IMR-90 (cell line): ENCODE measurements around the gene CD69. TPM values are rescaled to one million over a fixed set of nuclear protein-coding genes. Genes with fewer than 3 reads are reported as not detected.

Experiments used
- ATAC-seq: fragments of 200-7000 bp; cut with Tn5 transposase; 2 replicates; pipeline ENCODE4 v1.9.1; 2020; ENCODE audit warnings: low read depth, mild to moderate bottlenecking, moderate library complexity
- BruUV-seq: library from RNA; stranded (reverse); fragments of 400-500 nt; replicated peaks from 2 replicates; lab custom pipeline; 2021; lab: Mats Ljungman, UMichigan
- CTCF ChIA-PET: fragments of 300-600 bp; formaldehyde crosslinking; extraction: SDS; loops from one replicate; lab custom pipeline; 2021; ENCODE audit warnings: antibody characterized with exemption; lab: Yijun Ruan, JAX
- POLR2A ChIA-PET: fragments of 300-600 bp; sonication (Branson Sonifier 250); formaldehyde crosslinking; loops from one replicate; lab custom pipeline; 2022; ENCODE audit warnings: antibody characterized with exemption; ENCODE audit not compliant: unreplicated experiment; lab: Charles Lee
- DNase-seq: peaks from one replicate; pipeline ENCODE4 v3.0.0; 2013
- H2AFZ ChIP-seq: replicated peaks from 2 replicates; pipeline ENCODE3; 2013; ENCODE audit warnings: low read length, mild to moderate bottlenecking; ENCODE audit not compliant: poor library complexity
- H2AK5ac ChIP-seq: 2 replicates; pipeline ENCODE4 v1.6.1; 2013; ENCODE audit warnings: low read depth, low read length, inconsistent platforms
- H2AK9ac ChIP-seq: replicated peaks from 2 replicates; pipeline ENCODE3; 2013; ENCODE audit warnings: mild to moderate bottlenecking, low read depth, low read length, moderate library complexity; ENCODE audit not compliant: poor library complexity
- H2BK120ac ChIP-seq: 2 replicates; pipeline ENCODE4 v1.6.1; 2013; ENCODE audit warnings: low read depth, low read length, inconsistent platforms
- H2BK15ac ChIP-seq: 3 replicates; pipeline ENCODE4 v1.6.1; 2013; ENCODE audit warnings: low read depth, low read length, inconsistent platforms
- H2BK20ac ChIP-seq: 2 replicates; pipeline ENCODE4 v1.6.1; 2013; ENCODE audit warnings: low read depth, mild to moderate bottlenecking, inconsistent platforms, low read length, moderate library complexity
- H2BK5ac ChIP-seq: 2 replicates; pipeline ENCODE4 v1.6.1; 2013; ENCODE audit warnings: mild to moderate bottlenecking, low read depth, low read length, inconsistent platforms; ENCODE audit not compliant: poor library complexity, severe bottlenecking
- H3K14ac ChIP-seq: replicated peaks from 2 replicates; pipeline ENCODE4 v1.6.1; 2013; ENCODE audit warnings: low read depth, low read length, inconsistent platforms
- H3K18ac ChIP-seq: 2 replicates; pipeline ENCODE4 v1.6.1; 2013; ENCODE audit warnings: low read depth, low read length, control low read depth
- H3K23ac ChIP-seq: 2 replicates; pipeline ENCODE4 v1.6.1; 2013; ENCODE audit warnings: low read depth, low read length, inconsistent platforms
- H3K27ac ChIP-seq: 2 replicates; pipeline ENCODE4 v1.5.1; 2013; ENCODE audit warnings: mild to moderate bottlenecking, control low read depth, low read length; ENCODE audit not compliant: insufficient read depth
- H3K27me3 ChIP-seq: 2 replicates; pipeline ENCODE4 v1.6.1; 2013; ENCODE audit warnings: low read length; ENCODE audit not compliant: control insufficient read depth, insufficient read depth
- H3K36me3 ChIP-seq: 2 replicates; pipeline ENCODE4 v1.6.1; 2013; ENCODE audit warnings: low read length, mixed read lengths; ENCODE audit not compliant: control insufficient read depth, insufficient read depth
- H3K4ac ChIP-seq: 2 replicates; pipeline ENCODE4 v1.6.1; 2013; ENCODE audit warnings: low read depth, low read length, inconsistent platforms
- H3K4me1 ChIP-seq: 2 replicates; pipeline ENCODE4 v1.6.1; 2013; ENCODE audit warnings: low read length, mixed read lengths; ENCODE audit not compliant: control insufficient read depth, insufficient read depth
- H3K4me2 ChIP-seq: 2 replicates; pipeline ENCODE4 v1.6.1; 2013; ENCODE audit warnings: low read depth, mild to moderate bottlenecking, control low read depth, low read length, moderate library complexity
- H3K4me3 ChIP-seq: 2 replicates; pipeline ENCODE4 v1.5.1; 2013; ENCODE audit warnings: low read depth, mild to moderate bottlenecking, control low read depth, low read length, moderate library complexity; ENCODE audit not compliant: insufficient read depth
- H3K56ac ChIP-seq: 2 replicates; pipeline ENCODE4 v1.6.1; 2013; ENCODE audit warnings: low read length, inconsistent platforms; ENCODE audit not compliant: insufficient read depth; ENCODE audit errors: extremely low read depth
- H3K79me1 ChIP-seq, 2 experiments: 2 replicates each; pipeline ENCODE4 v1.6.1; 2013; ENCODE audit warnings: low read length in 2 of 2, inconsistent platforms in 1 of 2, low read depth in 1 of 2
- H3K9ac ChIP-seq: 2 replicates; pipeline ENCODE4 v1.6.1; 2013; ENCODE audit warnings: low read depth, low read length, control low read depth
- H3K9me1 ChIP-seq: 2 replicates; pipeline ENCODE4 v1.6.1; 2013; ENCODE audit warnings: low read length, inconsistent platforms; ENCODE audit not compliant: insufficient read depth
- H3K9me3 ChIP-seq: 2 replicates; pipeline ENCODE4 v1.6.1; 2013; ENCODE audit warnings: low read length; ENCODE audit not compliant: control insufficient read depth, insufficient read depth
- H4K20me1 ChIP-seq: 2 replicates; pipeline ENCODE4 v1.6.1; 2013; ENCODE audit warnings: low read length, inconsistent platforms; ENCODE audit not compliant: insufficient read depth
- H4K5ac ChIP-seq: 2 replicates; pipeline ENCODE4 v1.6.1; 2013; ENCODE audit warnings: mild to moderate bottlenecking, low read depth, low read length, control low read depth
- H4K8ac ChIP-seq, 2 experiments: 2 replicates each; pipeline ENCODE4 v1.6.1; 2013; ENCODE audit warnings: low read depth in 2 of 2, low read length in 2 of 2, control low read depth in 1 of 2, inconsistent platforms in 1 of 2
- H4K91ac ChIP-seq: 2 replicates; pipeline ENCODE4 v1.6.1; 2013; ENCODE audit warnings: low read depth, low read length, inconsistent platforms; ENCODE audit not compliant: insufficient read depth
- CEBPB ChIP-seq: IDR thresholded peaks from 2 replicates; pipeline ENCODE4 v1.6.1; 2012; ENCODE audit warnings: low read depth, low read length, improper control_type of control experiment
- MAZ ChIP-seq: IDR thresholded peaks from 2 replicates; pipeline ENCODE4 v1.6.1; 2012; ENCODE audit warnings: low read depth, mild to moderate bottlenecking, low read length, improper control_type of control experiment, moderate library complexity, borderline replicate concordance
- POLR2A ChIP-seq: IDR thresholded peaks from 2 replicates; pipeline ENCODE4 v1.6.1; 2012; ENCODE audit warnings: mild to moderate bottlenecking, low read depth, low read length
- RAD21 ChIP-seq: IDR thresholded peaks from 2 replicates; pipeline ENCODE4 v1.6.1; 2012; ENCODE audit warnings: low read length, improper control_type of control experiment
- RFX5 ChIP-seq: IDR thresholded peaks from 2 replicates; pipeline ENCODE4 v1.8.0; 2012; ENCODE audit warnings: low read depth, mild to moderate bottlenecking, low read length, moderate library complexity
- WGBS, 2 experiments: methylation state at CpG; one replicate each; pipeline versions ENCODE4 v1.1.5 to v1.1.7; 2013; ENCODE audit warnings: missing lambda C conversion rate in 2 of 2; ENCODE audit not compliant: insufficient read length in 1 of 2; ENCODE audit errors: extremely low coverage in 2 of 2; 5-methylcytosine and 5-hydroxymethylcytosine counted together
- dilution Hi-C: fragments of 300-500 bp; cut with HindIII; formaldehyde crosslinking; loops from one replicate; pipeline ENCODE4 v1.14.3; 2018; ENCODE audit warnings: low sequenced_read_pairs; ENCODE audit not compliant: unreplicated experiment
- in situ Hi-C: fragments of 300-500 bp; cut with MboI; formaldehyde crosslinking; loops from 3 replicates; pipeline ENCODE4 v1.14.3; 2019; ENCODE audit warnings: low sequenced_read_pairs, inconsistent platforms, mixed read lengths
- intact Hi-C: fragments of 100-400 bp; cut with micrococcal nuclease; formaldehyde crosslinking; loops from 2 replicates; pipeline ENCODE4 v1.10.0; 2022
- polyA plus RNA-seq, 3 experiments: library from polyadenylated mRNA; depleted of rRNA; stranded (reverse); fragments of >200 nt; gene quantifications; 2 replicates each; pipeline ENCODE4 v1.2.3, GENCODE V29; 2012; ENCODE audit warnings: low replicate concordance in 1 of 3
- total RNA-seq: library from RNA; depleted of rRNA; stranded (reverse); fragments of >200 nt; gene quantifications from 2 replicates; pipeline ENCODE4 v1.2.3, GENCODE V29; 2012
- TF ChIP-seq, protein P1 (sequence below): fragments of 150-350 bp; IDR thresholded peaks from 2 replicates; pipeline ENCODE4 v1.6.1; 2017; ENCODE audit warnings: mild to moderate bottlenecking, antibody characterized with exemption, low read length, low read depth

The CD69 gene
- total and polyA plus RNA-seq, 2 of the 4 experiments (the other 2 are of a cell fraction), result not detected

DNA sequence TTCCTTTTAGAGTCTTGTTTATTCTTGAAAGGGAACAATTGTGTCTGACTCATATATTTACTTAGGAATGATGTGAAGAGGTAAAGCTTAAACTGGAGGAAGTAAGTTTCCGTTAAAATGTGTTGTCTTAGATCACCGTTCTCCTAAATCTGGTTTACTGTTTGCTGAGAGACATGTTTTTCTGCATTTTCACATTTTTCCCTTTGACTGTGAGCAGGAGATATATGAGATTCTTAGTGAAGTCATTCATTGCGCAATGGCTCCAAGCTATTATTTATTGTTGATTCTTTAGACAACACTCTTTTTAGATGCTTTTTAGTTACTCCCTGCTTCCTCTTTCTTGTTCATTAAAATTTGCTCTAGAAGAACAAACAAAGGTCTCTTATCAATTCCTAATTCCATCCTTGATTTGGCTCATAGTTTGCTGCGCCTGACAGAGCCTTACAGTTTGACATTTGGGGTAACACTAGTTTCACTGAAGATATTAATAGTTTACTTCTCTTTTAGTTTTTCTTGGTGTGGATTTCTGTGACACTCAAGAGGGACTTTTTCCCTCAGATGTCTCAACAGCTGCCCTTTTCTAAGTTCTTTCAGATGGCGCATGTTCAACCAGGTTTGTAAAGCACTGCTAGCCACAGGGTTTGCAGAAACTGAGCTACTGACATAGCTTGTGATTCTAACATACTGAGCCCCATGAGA, 39.2 kb downstream of the CD69 start:
- Histone ChIP-seq H3K27ac (no peak overlapping the region), H3K56ac (no peak overlapping the region), H3K36me3 (no peaks in the 10 kb centered on the region), H3K27me3 (no peaks in the 10 kb centered on the region; the same call in 1 of the 2 replicates), H3K4me3 (no peak overlapping the region), H4K5ac (no peak overlapping the region), H2BK5ac (no peak overlapping the region), H3K79me1 (no peaks in the 10 kb centered on the region), H3K9ac (no peak overlapping the region), H2AK9ac (no peak overlapping the region), H3K18ac (no peak overlapping the region), H3K23ac (no peak overlapping the region), H3K4ac (no peak overlapping the region), H2BK20ac (no peak overlapping the region), H2BK15ac (no peak overlapping the region), H3K9me3 (no peaks in the 10 kb centered on the region), H2AFZ (no peak overlapping the region), H2BK120ac (no peak overlapping the region), H4K8ac (no peak overlapping the region), H4K20me1 (no peaks in the 10 kb centered on the region), H3K14ac (no peak overlapping the region), H3K9me1 (no peaks in the 10 kb centered on the region), H2AK5ac (no peak overlapping the region), H4K91ac (no peak overlapping the region), H3K4me1 (peaks cover 2% of the 10 kb centered on the region; the same call in 1 of the 2 replicates), H3K4me2 (peak overlapping the region; percentile 45; the same call in 1 of the 2 replicates)
- DNase-seq (peak; percentile 3), ATAC-seq (peak; percentile 27; the same call in 1 of the 2 replicates)
- in situ Hi-C loops, result loop anchor here (25.0 kb wide), 1 partner anchor 384 kb away; no protein-coding TSS in a partner anchor
- POLR2A ChIA-PET, result no interaction called here
- TF ChIP-seq CEBPB (peak; percentile 97), POLR2A (no peak), MAZ (no peak), RAD21 (no peak), RFX5 (no peak)
- TF ChIP-seq, protein P1, sequence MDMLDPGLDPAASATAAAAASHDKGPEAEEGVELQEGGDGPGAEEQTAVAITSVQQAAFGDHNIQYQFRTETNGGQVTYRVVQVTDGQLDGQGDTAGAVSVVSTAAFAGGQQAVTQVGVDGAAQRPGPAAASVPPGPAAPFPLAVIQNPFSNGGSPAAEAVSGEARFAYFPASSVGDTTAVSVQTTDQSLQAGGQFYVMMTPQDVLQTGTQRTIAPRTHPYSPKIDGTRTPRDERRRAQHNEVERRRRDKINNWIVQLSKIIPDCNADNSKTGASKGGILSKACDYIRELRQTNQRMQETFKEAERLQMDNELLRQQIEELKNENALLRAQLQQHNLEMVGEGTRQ, result no peak
- CTCF ChIA-PET, result interaction anchor here (1.1 to 4.4 kb wide), 2 partner anchors 13 to 21 kb away, joined by 6 to 14 read pairs; no protein-coding TSS in a partner anchor
- BruUV-seq, result no TSS peak
- no CpG with 5 or more reads among the region's 5 CpGs for WGBS, 2 experiments
- dilution Hi-C loops, result no loop called here
- intact Hi-C loops, result no loop called here
